ENCODE measurements around the gene COBL. TPM values are rescaled to one million over a fixed set of nuclear protein-coding genes. Genes with fewer than 3 reads are reported as not detected.

COBL gene
- total and polyA plus RNA-seq, 2 donors (not counting 3 experiments of a cell fraction or from before 2014, with no cell fraction given): 0.11 TPM; not detected in 1

GRCh38 chr7:51148216-51148615, 168.4 kb downstream of the COBL start:
- Histone ChIP-seq H3K9me3 (replicated peaks; ENCODE audit: control insufficient read depth, insufficient read depth, low read length) (no peaks in the 10 kb centered on the region), H3K9ac (replicated peaks; ENCODE audit: extremely low read depth, insufficient read depth, low read length) (no peak overlapping the region), H3K79me2 (ENCODE audit: control insufficient read depth, insufficient read depth, low read length) (no peaks in the 10 kb centered on the region), H3K9me1 (replicated peaks; ENCODE audit: control insufficient read depth, extremely low read depth, insufficient read depth, low read length) (no peaks in the 10 kb centered on the region), H3K36me3 (ENCODE audit: control insufficient read depth in 2 of 2, extremely low read depth in 1 of 2, insufficient read depth in 2 of 2, low read length in 2 of 2) (no peaks in the 10 kb centered on the region), H3K27me3 (ENCODE audit: control insufficient read depth in 2 of 2, insufficient read depth in 2 of 2, low read length in 2 of 2) (peaks cover 0 to 13% of the 10 kb centered on the region in 2 experiments), H3K4me1 (ENCODE audit: control insufficient read depth, extremely low read depth, insufficient read depth, low read length) (no peaks in the 10 kb centered on the region), H2AFZ (ENCODE audit: low read depth, low read length) (no peak overlapping the region), H4K20me1 (replicated peaks; ENCODE audit: control insufficient read depth, extremely low read depth, insufficient read depth, low read length) (no peaks in the 10 kb centered on the region), H3K4me2 (ENCODE audit: insufficient read depth, low read length) (no peak overlapping the region), H3K4me3 (replicated peaks in 1 of 3; ENCODE audit: insufficient read depth in 1 of 3, low read depth in 1 of 3, low read length in 3 of 3) (no peak overlapping the region), H3K27ac (ENCODE audit: insufficient read depth, low read depth, low read length) (no peak overlapping the region)
- ChIA-PET POLR2A (no interaction called here), CTCF (interaction anchor here (1.0 to 1.5 kb wide), 3 partner anchors 10 to 15 kb away, joined by 3 to 7 read pairs (median 3); no protein-coding TSS in a partner anchor)
- dilution Hi-C loops (cut with MboI; ENCODE audit: extremely low pct_ligation_motif_present, low sequenced_read_pairs): no loop called here
- TF ChIP-seq POLR2A (IDR thresholded peaks at IDR 0.05; ENCODE audit: low read depth, low read length) (no peak), EZH2 (IDR thresholded peaks at IDR 0.05; ENCODE audit: borderline replicate concordance, low read depth, low read length, severe bottlenecking) (no peak), POLR2AphosphoS5 (IDR thresholded peaks at IDR 0.05; ENCODE audit: insufficient read depth, low read depth, low read length) (no peak), MYC (IDR thresholded peaks at IDR 0.05; ENCODE audit: low read depth, low read length) (no peak), CTCF (IDR thresholded peaks at IDR 0.05; ENCODE audit: extremely low read depth in 1 of 2, insufficient read depth in 1 of 2, low read depth in 1 of 2, low read length in 2 of 2) (no peak), GATA2 (IDR thresholded peaks at IDR 0.05; ENCODE audit: insufficient read depth, insufficient read length, low read depth, low read length) (no peak), JUN (IDR thresholded peaks at IDR 0.05; ENCODE audit: borderline replicate concordance, insufficient read depth, insufficient read length, low read depth) (no peak), MAX (IDR thresholded peaks at IDR 0.05; ENCODE audit: insufficient read depth, insufficient read length) (no peak), FOS (IDR thresholded peaks at IDR 0.05; ENCODE audit: borderline replicate concordance, insufficient read depth, low read length) (no peak)
- FAIRE-seq: no peak
- DNase-seq (ENCODE audit: low read depth, low spot score): no peak
- intact Hi-C loops (cut with micrococcal nuclease): no loop called here
- no TSS peak for BruUV-seq (replicated peaks)
